ENCODE data around the gene SLC6A6.

DNA sequence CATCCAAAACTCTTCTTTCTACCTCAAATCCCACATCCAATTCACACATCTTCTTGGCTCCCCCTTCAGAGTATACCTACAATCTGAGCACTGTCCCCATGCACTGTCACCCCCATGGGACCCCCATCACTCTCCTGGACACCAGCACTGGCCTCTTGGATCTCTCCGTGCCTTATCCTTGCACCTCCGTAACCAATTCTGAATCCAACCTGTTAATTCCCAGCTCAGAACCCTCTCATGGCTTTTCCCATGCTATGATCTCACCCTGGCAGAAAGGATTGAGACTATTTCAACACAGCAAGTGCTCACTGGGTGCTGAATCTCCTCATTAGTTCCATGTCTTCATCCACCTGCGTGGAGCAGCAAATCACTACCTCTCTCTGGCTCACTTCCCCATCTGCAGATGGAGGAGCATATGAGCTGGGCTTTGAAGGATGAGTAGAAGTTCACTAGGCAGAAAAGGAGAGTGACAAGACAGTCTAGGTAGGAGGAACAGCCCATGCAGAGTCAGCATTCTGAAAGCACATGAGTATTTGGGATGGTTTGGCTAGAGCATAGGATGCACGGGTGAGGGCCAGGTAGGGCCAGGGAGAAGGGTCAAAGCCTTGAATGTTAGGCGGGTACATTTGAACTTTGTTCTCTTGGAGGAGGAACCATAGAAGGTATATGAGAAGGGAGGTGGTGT is 48.7 kb downstream of the SLC6A6 start:
- no peak for TF ChIP-seq EZH2phosphoT487 (IDR thresholded peaks at IDR 0.05; ENCODE audit: low read depth, severe bottlenecking, unreplicated experiment)
- TF ChIP-seq, protein P1, sequence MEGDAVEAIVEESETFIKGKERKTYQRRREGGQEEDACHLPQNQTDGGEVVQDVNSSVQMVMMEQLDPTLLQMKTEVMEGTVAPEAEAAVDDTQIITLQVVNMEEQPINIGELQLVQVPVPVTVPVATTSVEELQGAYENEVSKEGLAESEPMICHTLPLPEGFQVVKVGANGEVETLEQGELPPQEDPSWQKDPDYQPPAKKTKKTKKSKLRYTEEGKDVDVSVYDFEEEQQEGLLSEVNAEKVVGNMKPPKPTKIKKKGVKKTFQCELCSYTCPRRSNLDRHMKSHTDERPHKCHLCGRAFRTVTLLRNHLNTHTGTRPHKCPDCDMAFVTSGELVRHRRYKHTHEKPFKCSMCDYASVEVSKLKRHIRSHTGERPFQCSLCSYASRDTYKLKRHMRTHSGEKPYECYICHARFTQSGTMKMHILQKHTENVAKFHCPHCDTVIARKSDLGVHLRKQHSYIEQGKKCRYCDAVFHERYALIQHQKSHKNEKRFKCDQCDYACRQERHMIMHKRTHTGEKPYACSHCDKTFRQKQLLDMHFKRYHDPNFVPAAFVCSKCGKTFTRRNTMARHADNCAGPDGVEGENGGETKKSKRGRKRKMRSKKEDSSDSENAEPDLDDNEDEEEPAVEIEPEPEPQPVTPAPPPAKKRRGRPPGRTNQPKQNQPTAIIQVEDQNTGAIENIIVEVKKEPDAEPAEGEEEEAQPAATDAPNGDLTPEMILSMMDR (IDR thresholded peaks at IDR 0.05; ENCODE audit: poor library complexity), result no peak
- no peak for TF ChIP-seq EZH2 (IDR thresholded peaks at IDR 0.05; ENCODE audit: borderline replicate concordance)

Data from hepatocyte (in vitro differentiated cells).